HG02759 (cell line): ENCODE data around the gene L3MBTL2.
A peak's percentile ranks its signal among the peaks of the same experiment; 100 is the strongest.

Source experiments
- ATAC-seq: cut with Tn5 transposase; IDR thresholded peaks from one replicate; pipeline ENCODE4 v1.9.1; 2021; ENCODE audit warnings: mild to moderate bottlenecking, moderate library complexity; ENCODE audit not compliant: unreplicated experiment

L3MBTL2 gene

DNA sequence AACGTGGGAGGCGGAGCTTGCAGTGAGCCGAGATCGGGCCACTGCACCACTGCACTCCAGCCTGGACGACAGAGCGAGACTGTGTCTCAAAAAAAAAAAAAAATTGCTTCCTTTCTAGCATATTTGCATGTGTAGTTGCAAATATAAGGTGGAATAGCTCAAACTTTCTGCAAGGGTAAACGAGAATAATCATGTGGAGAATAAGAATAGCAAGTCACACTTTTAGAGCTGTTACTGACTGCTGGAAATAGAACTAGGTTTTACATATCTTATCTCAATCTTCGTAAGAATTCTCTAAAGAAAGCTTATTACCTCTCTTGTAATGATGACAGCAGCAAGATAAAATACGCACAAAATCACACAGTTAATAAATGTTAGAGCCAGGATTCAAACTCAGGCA, 1.6 kb downstream of the L3MBTL2 start:
- ATAC-seq, result no peak

DNA sequence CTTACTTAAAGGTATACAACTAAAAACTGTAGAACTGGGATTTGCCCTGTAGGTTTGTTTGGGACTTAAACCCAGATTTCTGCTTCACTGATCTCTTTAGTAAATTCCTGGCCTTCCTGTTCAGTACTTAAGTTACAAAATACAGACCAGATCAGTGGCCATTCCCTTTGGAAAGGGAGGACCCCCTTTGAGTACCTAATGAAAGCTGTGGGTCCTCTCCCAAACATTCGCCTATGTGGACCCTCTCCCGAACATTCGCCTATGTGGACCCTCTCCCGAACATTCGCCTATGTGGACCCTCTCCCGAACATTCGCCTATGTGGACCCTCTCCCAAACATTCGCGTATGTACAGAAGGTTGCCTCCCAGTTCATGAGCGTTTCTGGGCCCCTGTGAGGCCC, 10.3 kb downstream of the L3MBTL2 start:
- ATAC-seq, result no peak

- no peak for ATAC-seq
These were observed 10.8 kb downstream of the L3MBTL2 start for GRCh38 chr22:41215926-41216325.

DNA sequence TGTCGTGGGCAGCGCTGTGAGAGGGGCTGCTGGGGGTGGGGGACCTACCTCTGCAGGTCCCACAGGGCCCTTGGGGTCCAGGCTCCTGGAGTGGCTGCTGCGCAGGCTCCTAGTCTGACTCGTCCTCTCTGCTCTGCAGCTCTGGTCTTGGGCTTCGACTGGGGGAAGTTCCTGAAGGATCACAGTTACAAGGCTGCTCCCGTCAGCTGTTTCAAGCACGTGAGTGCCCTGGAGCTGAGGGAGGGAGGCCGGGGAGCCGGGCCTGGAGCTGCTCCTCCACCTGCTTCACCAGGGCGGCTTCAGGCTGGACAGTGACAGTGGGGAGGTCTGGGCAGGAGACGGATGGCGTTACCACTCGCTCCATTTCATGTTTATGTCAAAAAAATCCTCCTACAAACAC, 11.9 kb downstream of the L3MBTL2 start:
- no peak for ATAC-seq

GRCh38 chr22:41217553-41218157, 12.5 kb downstream of the L3MBTL2 start:
- ATAC-seq, result peak; percentile 61

DNA sequence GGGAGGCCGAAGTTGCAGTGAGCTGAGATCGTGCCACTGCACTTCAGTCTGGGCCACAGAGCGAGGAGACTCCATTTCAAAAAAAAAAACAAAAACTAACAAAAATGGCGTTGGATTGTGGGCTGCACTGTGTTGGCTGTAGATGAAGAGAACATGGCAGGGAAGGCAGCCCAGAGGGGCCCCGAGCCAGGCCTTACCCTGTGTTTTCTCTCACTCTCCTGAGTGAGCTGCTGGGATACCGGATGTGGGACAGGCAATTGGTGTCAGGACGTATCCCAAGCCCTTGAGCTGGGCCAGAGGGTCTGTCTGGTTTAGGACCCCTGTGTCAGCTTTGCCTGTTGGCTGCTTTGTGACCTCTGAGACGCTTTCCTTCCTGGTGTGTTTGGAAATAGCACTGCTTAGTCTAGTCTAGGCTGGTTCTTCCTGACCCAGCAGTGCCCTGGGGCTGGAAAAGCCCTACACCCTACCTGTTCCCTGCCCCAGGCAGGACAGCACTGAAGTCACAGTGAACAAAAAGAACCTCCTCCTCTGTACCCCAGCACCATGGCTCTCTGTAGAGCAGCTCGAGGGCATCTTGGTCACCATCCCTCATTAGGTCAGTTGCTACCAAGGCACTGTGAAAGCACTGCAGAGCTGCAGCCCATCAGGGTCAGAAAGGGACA, 17.9 kb downstream of the L3MBTL2 start:
- ATAC-seq, result no peak

- ATAC-seq, result no peak
These were observed 18.4 kb downstream of the L3MBTL2 start for GRCh38 chr22:41223535-41223934.

- no peak for ATAC-seq
These were observed 21.9 kb downstream of the L3MBTL2 start for GRCh38 chr22:41226723-41227655.

GRCh38 chr22:41229215-41229614, 24.1 kb downstream of the L3MBTL2 start:
- ATAC-seq, result no peak

DNA sequence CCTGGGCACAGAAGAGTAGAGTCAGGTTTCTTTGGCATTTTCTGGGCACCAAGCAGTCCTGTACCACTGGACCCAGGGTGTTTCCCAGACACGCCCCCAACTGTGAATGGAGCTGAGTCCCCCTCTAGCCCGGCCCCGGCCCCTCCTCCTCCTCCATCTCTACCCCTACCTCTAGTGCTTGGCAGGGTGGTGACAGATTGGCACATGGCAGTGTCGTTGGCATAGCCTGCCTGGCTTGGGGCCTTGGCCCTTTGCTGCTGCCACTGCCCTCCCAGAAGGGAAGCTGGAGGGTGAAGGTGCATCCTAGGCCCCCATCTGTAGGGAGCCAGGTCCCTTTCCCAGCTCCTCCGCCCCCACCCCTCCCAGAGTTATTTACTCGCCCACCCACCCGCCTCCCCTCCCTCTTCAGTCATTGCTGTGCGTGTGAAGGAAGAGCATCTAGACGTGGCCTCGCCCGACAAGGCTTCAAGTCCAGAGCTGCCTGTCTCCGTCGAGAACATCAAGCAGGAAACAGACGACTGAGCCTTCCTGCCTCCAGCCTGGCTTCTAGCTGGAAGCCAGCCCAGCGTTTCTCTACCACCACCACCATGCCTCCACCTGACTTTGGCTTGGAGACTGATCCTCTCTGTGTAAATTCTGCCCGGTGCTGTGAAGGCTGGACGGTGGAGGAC, 24.8 kb downstream of the L3MBTL2 start:
- no peak for ATAC-seq

DNA sequence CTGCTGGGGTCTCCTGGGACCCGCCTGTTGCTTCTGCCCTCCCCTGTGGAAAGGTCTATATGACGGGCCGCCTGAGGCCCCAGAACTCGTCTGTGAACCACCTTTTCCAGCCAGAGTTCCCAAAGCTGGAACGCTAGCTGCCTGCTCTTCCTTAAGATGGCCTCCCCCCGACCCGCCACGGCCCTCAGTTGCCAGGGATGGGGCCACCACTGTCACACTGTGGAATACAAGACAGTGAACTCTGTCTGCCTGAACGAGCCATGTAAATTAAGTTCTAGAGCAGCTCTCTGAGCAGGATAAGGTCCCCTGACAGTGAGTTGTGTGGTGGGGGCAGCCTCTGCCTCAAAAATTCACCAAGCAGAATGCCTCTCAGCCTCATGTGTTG, 25.3 kb downstream of the L3MBTL2 start:
- ATAC-seq, result no peak

- ATAC-seq, result no peak
These were observed 26.3 kb downstream of the L3MBTL2 start for GRCh38 chr22:41231369-41231768.

GRCh38 chr22:41234815-41235695, 29.9 kb downstream of the L3MBTL2 start:
- ATAC-seq, result no peak

DNA sequence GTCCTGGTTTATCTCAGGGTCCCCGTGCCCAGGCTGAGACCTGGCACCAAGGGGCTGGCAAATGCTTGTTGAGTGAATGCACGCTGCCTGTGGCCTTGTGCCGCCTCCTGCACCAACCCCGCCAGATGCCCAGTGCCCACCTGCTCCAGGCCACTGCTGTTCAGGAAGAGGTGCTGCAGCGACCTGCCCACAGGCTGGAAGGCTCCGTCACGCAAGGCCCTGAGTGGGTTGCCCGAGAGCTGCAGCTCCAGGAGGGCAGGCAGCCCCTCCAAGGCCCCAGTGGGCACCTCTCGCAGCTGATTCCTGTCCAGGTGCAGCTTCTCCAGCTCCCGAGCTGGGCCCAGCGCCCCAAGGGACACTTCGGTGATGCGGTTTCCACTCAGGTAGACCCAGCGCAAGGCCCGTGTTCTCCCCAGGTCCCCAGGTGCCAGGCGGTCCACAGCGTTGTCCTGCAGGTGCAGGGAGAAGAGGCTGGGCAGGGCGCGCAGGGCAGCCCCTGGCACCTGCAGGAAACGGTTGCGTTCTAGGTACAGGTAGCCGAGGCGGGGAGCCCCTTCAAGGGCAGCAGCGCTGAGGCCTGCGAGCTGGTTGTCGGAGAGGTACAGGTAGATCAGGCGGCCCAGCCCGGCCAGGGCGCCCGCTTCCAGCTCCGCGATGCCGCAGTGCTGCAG, 32.1 kb downstream of the L3MBTL2 start:
- no peak for ATAC-seq

DNA sequence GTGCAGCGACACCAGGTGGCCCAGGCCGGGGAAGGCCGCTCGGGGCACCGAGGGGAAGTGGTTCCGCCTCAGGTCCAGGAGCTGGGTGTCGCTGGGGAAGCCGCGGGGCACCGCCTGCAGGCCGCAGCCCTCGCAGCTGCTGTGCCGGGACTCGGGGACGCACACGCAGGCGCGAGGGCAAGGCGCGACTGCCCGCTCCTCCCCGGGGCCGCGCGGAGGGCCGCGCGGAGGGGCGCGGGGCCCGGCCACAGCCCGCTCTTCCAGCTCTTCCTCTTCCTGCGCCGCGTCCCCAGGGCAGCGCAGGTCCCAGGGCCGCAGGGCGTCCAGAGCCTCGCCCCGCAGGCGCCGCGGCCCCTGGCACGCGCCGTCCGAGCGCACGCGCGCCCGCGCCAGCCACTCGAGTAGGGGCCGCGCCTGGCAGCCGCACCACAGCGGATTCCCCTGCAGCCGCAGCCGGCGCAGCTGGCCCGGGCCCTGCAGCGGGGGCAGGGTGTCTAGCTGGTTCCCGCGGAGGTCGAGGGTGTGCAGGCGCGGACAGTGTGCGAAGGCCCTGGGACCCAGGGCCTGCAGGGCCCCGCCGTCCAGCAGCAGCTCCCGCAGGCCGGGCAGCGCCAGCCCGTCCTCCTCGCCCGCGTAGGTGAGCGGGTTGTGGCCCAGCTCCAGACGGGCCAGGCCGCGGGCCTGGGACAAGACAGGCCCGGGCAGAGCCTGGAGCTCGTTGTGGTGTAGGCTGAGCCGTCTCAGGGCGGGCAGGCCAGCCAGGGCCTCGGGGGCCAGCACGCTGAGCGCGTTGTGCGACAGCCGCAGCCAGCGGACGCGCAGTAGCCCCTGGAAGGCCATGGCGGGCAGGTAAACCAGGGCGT, 32.8 kb downstream of the L3MBTL2 start:
- ATAC-seq, result peak; percentile 79

DNA sequence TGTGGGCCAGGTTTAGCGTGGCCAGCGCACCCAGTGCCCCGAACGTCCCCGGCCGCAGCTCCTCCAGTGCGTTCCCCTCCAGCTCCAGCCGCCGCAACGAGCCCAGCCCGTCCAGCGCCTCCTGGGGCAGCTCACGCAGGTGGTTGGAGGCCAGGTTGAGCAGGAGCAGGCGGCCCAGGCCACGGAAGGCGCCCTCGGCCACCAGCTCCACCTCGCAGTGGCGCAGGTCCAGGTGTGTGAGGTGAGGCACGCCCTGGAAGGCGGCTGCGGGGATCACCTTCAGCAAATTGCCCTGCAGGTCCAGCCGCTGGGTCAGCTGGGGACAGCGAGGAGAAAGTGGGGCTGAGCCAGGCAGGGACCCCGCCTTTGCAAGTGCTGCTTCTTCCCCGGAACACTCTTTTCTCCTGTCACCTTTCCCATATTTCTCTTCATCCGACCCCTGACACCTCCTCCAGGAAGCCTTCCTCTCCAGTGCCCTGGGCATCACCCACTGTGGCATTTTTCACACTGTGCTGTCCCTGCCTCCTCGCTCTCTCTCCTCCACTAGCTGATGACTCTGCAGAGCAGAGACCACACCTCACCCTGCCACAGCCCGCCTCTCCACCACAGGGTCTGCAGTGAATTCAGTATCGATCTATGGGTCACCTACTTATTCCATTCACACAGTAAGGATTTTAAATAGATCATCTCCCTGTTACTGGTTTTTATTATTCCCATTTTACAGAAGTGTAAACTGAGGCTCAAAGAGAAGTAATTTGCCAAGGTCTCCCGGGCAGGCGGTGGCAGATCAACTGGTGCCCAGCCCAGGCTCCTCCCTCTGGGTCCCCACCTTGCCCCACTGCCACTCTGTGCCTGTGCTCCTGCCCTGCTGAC, 33.7 kb downstream of the L3MBTL2 start:
- ATAC-seq, result no peak

GRCh38 chr22:41239443-41240128, 34.5 kb downstream of the L3MBTL2 start:
- no peak for ATAC-seq
